ENCODE data around the gene MIDN.
"Not testable (repeated sequence)": the region's sequence is repeated elsewhere in the genome, so short reads cannot be mapped to it uniquely, and the experiment has no call there.

Gene MIDN

GRCh38 chr19:1300744-1301490 is 52.5 kb downstream of the MIDN start:
- H3K9me3 ChIP-seq: no peaks in the 10 kb centered on the region
- H3K4me3 ChIP-seq: no peak overlapping the region
- H3K4me2 ChIP-seq: no peak overlapping the region
- peaks cover 4% of the 10 kb centered on the region; the same call in 1 of the 2 replicates for H3K36me3 ChIP-seq
- no peak overlapping the region for H3K27ac ChIP-seq
- H3K9ac ChIP-seq: no peak overlapping the region
- H4K20me1 ChIP-seq: 0 out of 2 replicates have a peak, but pooled peaks cover 4% of the 10 kb centered on the region
- TF ChIP-seq Cebpa-rat (IDR thresholded peaks at IDR 0.05): no peak
- no peaks in the 10 kb centered on the region for H3K27me3 ChIP-seq
- H3K4me1 ChIP-seq: peaks cover 18% of the 10 kb centered on the region

GRCh38 chr19:1302533-1303239 is 54.3 kb downstream of the MIDN start:
- Histone ChIP-seq H3K4me3 (no peak overlapping the region), H3K36me3 (peaks cover 4% of the 10 kb centered on the region; the same call in 1 of the 2 replicates), H3K9ac (no peak overlapping the region), H3K27me3 (no peaks in the 10 kb centered on the region), H3K27ac (no peak overlapping the region), H3K9me3 (no peaks in the 10 kb centered on the region), H4K20me1 (no peaks in the 10 kb centered on the region), H3K4me1 (peaks cover 9% of the 10 kb centered on the region; the same call in 1 of the 2 replicates), H3K4me2 (no peak overlapping the region)
- no peak for TF ChIP-seq Cebpa-rat (IDR thresholded peaks at IDR 0.05)

GRCh38 chr19:1304197-1304924 is 56.0 kb downstream of the MIDN start:
- Histone ChIP-seq H3K9me3 (no peaks in the 10 kb centered on the region), H4K20me1 (no peaks in the 10 kb centered on the region), H3K4me2 (no peak overlapping the region), H3K27ac (no peak overlapping the region), H3K9ac (no peak overlapping the region), H3K4me1 (peaks cover 20% of the 10 kb centered on the region), H3K36me3 (no peaks in the 10 kb centered on the region; the same call in 1 of the 2 replicates), H3K4me3 (no peak overlapping the region), H3K27me3 (no peaks in the 10 kb centered on the region)
- TF ChIP-seq Cebpa-rat (IDR thresholded peaks at IDR 0.05): no peak

GRCh38 chr19:1305354-1305753 is 57.0 kb downstream of the MIDN start:
- not testable (repeated sequence) for H4K20me1 ChIP-seq, H3K9me3 ChIP-seq, H3K36me3 ChIP-seq, H3K9ac ChIP-seq, H3K27me3 ChIP-seq, H3K4me3 ChIP-seq, H3K27ac ChIP-seq
- Histone ChIP-seq H3K4me2 (0 out of 2 replicates have a peak overlapping the region, but pooled peaks have one; percentile 17), H3K4me1 (peaks cover 28% of the 10 kb centered on the region)

GRCh38 chr19:1307320-1307719 is 58.9 kb downstream of the MIDN start:
- no peak for TF ChIP-seq Cebpa-rat (IDR thresholded peaks at IDR 0.05)
- peaks cover 48% of the 10 kb centered on the region for H3K4me1 ChIP-seq
- no peak overlapping the region for H3K27ac ChIP-seq
- no peaks in the 10 kb centered on the region for H4K20me1 ChIP-seq
- no peak overlapping the region for H3K9ac ChIP-seq
- no peaks in the 10 kb centered on the region for H3K27me3 ChIP-seq
- no peaks in the 10 kb centered on the region for H3K36me3 ChIP-seq
- no peak overlapping the region for H3K4me3 ChIP-seq
- no peak overlapping the region for H3K4me2 ChIP-seq
- H3K9me3 ChIP-seq: no peaks in the 10 kb centered on the region

- no peaks in the 10 kb centered on the region; the same call in 1 of the 2 replicates for H4K20me1 ChIP-seq
- no peaks in the 10 kb centered on the region for H3K27me3 ChIP-seq
- no peak overlapping the region for H3K4me3 ChIP-seq
- H3K27ac ChIP-seq: no peak overlapping the region
- no peaks in the 10 kb centered on the region for H3K9me3 ChIP-seq
- no peak overlapping the region for H3K9ac ChIP-seq
- H3K4me2 ChIP-seq: no peak overlapping the region
- peaks cover 52% of the 10 kb centered on the region for H3K4me1 ChIP-seq
- no peak for TF ChIP-seq Cebpa-rat (IDR thresholded peaks at IDR 0.05)
- H3K36me3 ChIP-seq: no peaks in the 10 kb centered on the region
Measured at GRCh38 chr19:1307755-1308303, 59.4 kb downstream of the MIDN start.

- H3K4me1 ChIP-seq: peaks cover 61% of the 10 kb centered on the region
- no peak overlapping the region for H3K4me3 ChIP-seq
- 0 out of 2 replicates have a peak overlapping the region, but pooled peaks have one; percentile 18 for H3K27ac ChIP-seq
- peaks cover 8% of the 10 kb centered on the region; the same call in 1 of the 2 replicates for H4K20me1 ChIP-seq
- no peak overlapping the region; the same call in 1 of the 2 replicates for H3K9ac ChIP-seq
- peak overlapping the region; percentile 62 for H3K4me2 ChIP-seq
- H3K27me3 ChIP-seq: no peaks in the 10 kb centered on the region
- no peaks in the 10 kb centered on the region for H3K9me3 ChIP-seq
- no peak for TF ChIP-seq Cebpa-rat (IDR thresholded peaks at IDR 0.05)
- H3K36me3 ChIP-seq: no peaks in the 10 kb centered on the region
Measured at GRCh38 chr19:1308718-1309117, 60.3 kb downstream of the MIDN start.
